ENCODE data around the gene KPRP. TPM values are rescaled to one million over a fixed set of nuclear protein-coding genes. Genes with fewer than 3 reads are reported as not detected.

The KPRP gene
- total RNA-seq, 3 donors from 2014 or later = not detected

DNA sequence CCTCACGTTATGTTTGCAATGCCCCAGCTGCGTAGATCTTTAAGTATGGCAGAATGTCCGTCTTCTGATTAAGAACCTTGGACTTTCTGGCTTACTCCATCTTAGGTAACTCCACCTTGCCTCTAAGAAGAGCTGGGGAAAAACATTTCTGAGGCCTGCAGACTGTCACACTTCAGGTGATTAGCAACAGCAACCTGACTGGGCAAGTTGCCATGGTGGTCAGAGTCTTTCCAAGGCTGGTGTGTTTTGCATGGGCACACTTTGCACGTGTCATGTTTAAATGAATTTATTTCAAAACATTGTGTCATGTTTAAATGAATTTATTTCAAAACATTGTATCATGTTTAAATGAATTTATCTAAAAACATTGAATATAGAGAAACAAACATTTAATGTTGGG, 811 bp downstream of the KPRP start:
- TF ChIP-seq POLR2AphosphoS5 (IDR thresholded peaks at IDR 0.05) (no peak), POLR2A (IDR thresholded peaks at IDR 0.05) (no peak)
- TF ChIP-seq, protein P1, sequence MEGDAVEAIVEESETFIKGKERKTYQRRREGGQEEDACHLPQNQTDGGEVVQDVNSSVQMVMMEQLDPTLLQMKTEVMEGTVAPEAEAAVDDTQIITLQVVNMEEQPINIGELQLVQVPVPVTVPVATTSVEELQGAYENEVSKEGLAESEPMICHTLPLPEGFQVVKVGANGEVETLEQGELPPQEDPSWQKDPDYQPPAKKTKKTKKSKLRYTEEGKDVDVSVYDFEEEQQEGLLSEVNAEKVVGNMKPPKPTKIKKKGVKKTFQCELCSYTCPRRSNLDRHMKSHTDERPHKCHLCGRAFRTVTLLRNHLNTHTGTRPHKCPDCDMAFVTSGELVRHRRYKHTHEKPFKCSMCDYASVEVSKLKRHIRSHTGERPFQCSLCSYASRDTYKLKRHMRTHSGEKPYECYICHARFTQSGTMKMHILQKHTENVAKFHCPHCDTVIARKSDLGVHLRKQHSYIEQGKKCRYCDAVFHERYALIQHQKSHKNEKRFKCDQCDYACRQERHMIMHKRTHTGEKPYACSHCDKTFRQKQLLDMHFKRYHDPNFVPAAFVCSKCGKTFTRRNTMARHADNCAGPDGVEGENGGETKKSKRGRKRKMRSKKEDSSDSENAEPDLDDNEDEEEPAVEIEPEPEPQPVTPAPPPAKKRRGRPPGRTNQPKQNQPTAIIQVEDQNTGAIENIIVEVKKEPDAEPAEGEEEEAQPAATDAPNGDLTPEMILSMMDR (IDR thresholded peaks at IDR 0.05) = no peak
- Histone ChIP-seq H3K27ac (no peak overlapping the region), H3K27me3 (peaks cover 0 to 3% of the 10 kb centered on the region in 2 donors), H3K9me3 (no peaks in the 10 kb centered on the region), H3K36me3 (no peaks in the 10 kb centered on the region), H3K4me1 (no peaks in the 10 kb centered on the region), H3K4me3 (no peak overlapping the region)
- intact Hi-C loops (cut with DNase I; ENCODE audit: low total_unique reads) = no loop called here
- no peak for DNase-seq (ENCODE audit: low spot score in 2 of 2)

DNA sequence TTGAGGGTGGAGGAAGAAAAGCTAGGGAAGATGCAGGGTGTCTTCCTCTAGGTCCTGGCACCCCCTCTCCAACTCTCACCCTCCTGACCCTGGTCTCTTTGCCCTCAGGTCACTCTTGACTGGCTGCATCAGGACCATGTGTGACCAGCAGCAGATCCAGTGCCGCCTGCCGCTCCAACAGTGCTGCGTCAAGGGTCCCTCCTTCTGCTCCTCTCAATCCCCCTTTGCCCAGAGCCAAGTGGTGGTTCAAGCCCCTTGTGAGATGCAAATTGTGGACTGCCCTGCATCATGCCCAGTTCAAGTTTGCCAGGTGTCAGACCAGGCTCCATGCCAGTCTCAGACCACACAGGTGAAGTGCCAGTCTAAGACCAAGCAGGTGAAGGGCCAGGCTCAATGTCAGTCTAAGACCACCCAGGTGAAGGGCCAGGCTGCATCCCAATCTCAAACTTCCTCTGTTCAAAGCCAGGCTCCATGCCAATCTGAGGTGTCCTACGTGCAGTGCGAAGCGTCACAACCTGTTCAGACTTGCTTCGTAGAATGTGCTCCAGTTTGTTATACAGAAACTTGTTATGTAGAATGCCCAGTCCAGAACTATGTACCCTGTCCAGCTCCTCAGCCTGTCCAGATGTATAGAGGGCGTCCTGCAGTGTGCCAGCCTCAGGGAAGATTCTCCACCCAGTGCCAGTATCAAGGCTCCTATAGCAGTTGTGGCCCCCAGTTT, 1.8 kb downstream of the KPRP start:
- H3K36me3 ChIP-seq = no peaks in the 10 kb centered on the region
- no peak for DNase-seq (ENCODE audit: low spot score in 2 of 2)
- TF ChIP-seq POLR2A (IDR thresholded peaks at IDR 0.05) = no peak
- TF ChIP-seq, protein P1 (IDR thresholded peaks at IDR 0.05) = no peak

DNA sequence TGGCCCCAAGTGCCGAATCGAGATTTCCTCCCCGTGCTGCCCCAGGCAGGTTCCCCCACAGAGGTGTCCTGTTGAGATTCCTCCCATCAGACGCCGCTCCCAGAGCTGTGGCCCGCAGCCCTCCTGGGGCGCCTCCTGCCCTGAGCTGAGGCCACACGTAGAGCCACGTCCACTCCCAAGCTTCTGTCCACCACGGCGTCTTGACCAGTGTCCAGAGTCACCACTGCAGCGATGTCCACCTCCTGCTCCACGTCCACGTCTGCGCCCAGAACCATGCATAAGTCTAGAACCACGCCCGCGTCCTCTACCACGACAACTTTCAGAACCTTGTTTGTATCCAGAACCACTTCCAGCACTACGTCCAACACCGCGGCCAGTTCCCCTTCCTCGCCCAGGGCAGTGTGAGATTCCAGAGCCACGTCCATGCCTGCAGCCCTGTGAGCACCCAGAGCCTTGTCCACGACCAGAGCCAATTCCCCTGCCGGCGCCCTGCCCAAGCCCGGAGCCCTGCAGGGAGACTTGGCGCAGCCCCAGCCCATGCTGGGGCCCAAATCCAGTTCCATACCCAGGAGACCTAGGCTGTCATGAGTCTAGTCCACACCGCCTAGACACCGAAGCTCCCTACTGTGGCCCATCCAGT, 2.8 kb downstream of the KPRP start:
- Histone ChIP-seq H3K4me1 (no peaks in the 10 kb centered on the region), H3K27me3 (no peaks in the 10 kb centered on the region), H3K9me3 (no peaks in the 10 kb centered on the region), H3K4me3 (no peak overlapping the region), H3K27ac (no peak overlapping the region), H3K36me3 (no peaks in the 10 kb centered on the region)
- TF ChIP-seq POLR2AphosphoS5 (IDR thresholded peaks at IDR 0.05) (no peak), POLR2A (IDR thresholded peaks at IDR 0.05) (no peak)
- TF ChIP-seq, protein P1 (IDR thresholded peaks at IDR 0.05) = no peak
- intact Hi-C loops (cut with DNase I; ENCODE audit: low total_unique reads) = no loop called here
- no peak for DNase-seq (ENCODE audit: low spot score in 2 of 2)

More for the DNA sequence above, 1.8 kb downstream of the KPRP start:
- Histone ChIP-seq H3K27me3 (peaks cover 0 to 3% of the 10 kb centered on the region in 2 donors), H3K4me1 (no peaks in the 10 kb centered on the region), H3K27ac (no peak overlapping the region), H3K4me3 (no peak overlapping the region), H3K9me3 (no peaks in the 10 kb centered on the region)
- intact Hi-C loops (cut with DNase I; ENCODE audit: low total_unique reads) = no loop called here

DNA sequence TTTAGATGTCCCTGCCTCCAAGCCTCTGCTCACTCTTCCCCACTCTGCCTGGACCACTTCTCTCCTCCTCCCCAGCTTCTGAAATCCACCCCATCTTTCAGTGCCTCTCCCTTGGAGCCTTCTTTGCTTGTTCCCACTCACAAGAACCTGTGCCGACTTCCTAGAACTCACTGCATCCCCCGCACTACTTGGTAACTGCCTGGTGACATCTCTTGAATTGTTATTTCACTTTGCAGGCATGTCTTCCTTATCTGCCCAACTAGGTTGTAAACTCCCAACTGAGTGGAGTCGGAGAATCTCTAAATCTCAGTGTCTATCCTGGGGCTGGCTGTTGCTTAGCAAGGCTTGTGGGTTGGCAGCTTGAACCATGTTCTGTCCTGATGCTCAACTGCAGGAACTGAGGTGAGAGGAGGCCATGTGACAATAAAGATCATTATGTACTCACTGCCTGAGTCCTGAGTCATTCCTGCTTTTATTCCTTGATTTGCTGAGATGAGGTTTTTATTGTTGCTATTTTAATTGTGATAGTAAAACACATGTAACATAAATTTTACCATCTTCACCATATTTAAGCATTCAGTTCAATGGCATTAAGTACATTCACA, 3.9 kb downstream of the KPRP start:
- no peak overlapping the region for H3K27ac ChIP-seq
- H3K9me3 ChIP-seq = no peaks in the 10 kb centered on the region
- intact Hi-C loops (cut with DNase I; ENCODE audit: low total_unique reads) = no loop called here
- H3K4me3 ChIP-seq = no peak overlapping the region
- no peak for DNase-seq (ENCODE audit: low spot score in 2 of 2)
- no peaks in the 10 kb centered on the region for H3K36me3 ChIP-seq
- no peaks in the 10 kb centered on the region for H3K4me1 ChIP-seq
- TF ChIP-seq POLR2AphosphoS5 (IDR thresholded peaks at IDR 0.05) = no peak
- TF ChIP-seq, protein P1 (IDR thresholded peaks at IDR 0.05) = no peak
- TF ChIP-seq POLR2A (IDR thresholded peaks at IDR 0.05) = no peak
- no peaks in the 10 kb centered on the region for H3K27me3 ChIP-seq

All from breast epithelium (tissue), 4 donors.